Upper lobe of left lung (tissue), 4 donors: ENCODE measurements around the gene RAB3GAP2.
"Not testable (repeated sequence)": the region's sequence is repeated elsewhere in the genome, so short reads cannot be mapped to it uniquely, and the experiment has no call there.

Experiments
- EP300 ChIP-seq, 4 donors: sonication (generic); formaldehyde crosslinking; IDR thresholded peaks; one replicate each; pipeline ENCODE4 v1.5.1; 2017; ENCODE audit warnings: antibody characterized with exemption in 4 of 4, control low read depth in 2 of 4
- POLR2A ChIP-seq, 4 donors: fragments of 450-650 bp; IDR thresholded peaks; one replicate each; pipeline ENCODE4 v1.5.1; 2016 to 2017; ENCODE audit warnings: antibody characterized with exemption in 4 of 4, mild to moderate bottlenecking in 2 of 4
- POLR2AphosphoS5 ChIP-seq, 2 donors: sonication (generic); formaldehyde crosslinking; IDR thresholded peaks; one replicate each; pipeline ENCODE4 v1.5.1; 2017; ENCODE audit warnings: antibody characterized with exemption in 2 of 2
- TF ChIP-seq, protein P1 (sequence below), 6 experiments: fragments of 450-650 bp in 4 of 6; fragments of 200-600 bp in 2 of 6; sonication (generic) in 2 of 6; IDR thresholded peaks; one replicate each; pipeline ENCODE4 v1.5.1; 2016 to 2019; ENCODE audit warnings: antibody characterized with exemption in 6 of 6

DNA sequence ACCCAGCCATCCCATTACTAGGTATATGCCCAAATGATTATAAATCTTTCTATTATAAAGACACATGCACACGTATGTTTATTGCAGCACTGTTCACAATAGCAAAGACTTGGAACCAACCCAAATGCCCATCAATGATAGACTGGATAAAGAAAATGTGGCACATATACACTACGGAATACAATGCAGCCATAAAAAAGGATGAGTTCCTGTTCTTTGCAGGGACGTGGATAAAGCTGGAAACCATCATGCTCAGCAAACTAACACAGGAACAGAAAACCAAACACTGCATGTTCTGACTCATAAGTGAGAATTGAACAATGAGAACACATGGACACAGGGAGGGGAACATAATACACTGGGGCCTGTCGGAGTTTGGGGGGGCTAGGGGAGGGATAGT, 37.9 kb upstream of the RAB3GAP2 start:
- not testable (repeated sequence) for TF ChIP-seq POLR2A, POLR2AphosphoS5, EP300 (IDR thresholded peaks at IDR 0.05)
- TF ChIP-seq, protein P1, sequence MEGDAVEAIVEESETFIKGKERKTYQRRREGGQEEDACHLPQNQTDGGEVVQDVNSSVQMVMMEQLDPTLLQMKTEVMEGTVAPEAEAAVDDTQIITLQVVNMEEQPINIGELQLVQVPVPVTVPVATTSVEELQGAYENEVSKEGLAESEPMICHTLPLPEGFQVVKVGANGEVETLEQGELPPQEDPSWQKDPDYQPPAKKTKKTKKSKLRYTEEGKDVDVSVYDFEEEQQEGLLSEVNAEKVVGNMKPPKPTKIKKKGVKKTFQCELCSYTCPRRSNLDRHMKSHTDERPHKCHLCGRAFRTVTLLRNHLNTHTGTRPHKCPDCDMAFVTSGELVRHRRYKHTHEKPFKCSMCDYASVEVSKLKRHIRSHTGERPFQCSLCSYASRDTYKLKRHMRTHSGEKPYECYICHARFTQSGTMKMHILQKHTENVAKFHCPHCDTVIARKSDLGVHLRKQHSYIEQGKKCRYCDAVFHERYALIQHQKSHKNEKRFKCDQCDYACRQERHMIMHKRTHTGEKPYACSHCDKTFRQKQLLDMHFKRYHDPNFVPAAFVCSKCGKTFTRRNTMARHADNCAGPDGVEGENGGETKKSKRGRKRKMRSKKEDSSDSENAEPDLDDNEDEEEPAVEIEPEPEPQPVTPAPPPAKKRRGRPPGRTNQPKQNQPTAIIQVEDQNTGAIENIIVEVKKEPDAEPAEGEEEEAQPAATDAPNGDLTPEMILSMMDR (IDR thresholded peaks at IDR 0.05): not testable (repeated sequence)
